Activated B cell treated with CpG ODN at 0.5 μM for 24 hours (primary cell): ENCODE data around the gene FEV. TPM values are rescaled to one million over a fixed set of nuclear protein-coding genes. Genes with fewer than 3 reads are reported as not detected.

Source experiments
- ATAC-seq: fragments of 200-7000 bp; cut with Tn5 transposase; one replicate; pipeline ENCODE4 v1.10.0; 2021; ENCODE audit warnings: low read depth, mild to moderate bottlenecking, moderate library complexity
- CTCF ChIA-PET: fragments of 350-600 bp; sonication (Branson Sonifier 250); formaldehyde crosslinking; loops from one replicate; lab custom pipeline; 2021; ENCODE audit warnings: antibody characterized with exemption; lab: Charles Lee
- POLR2A ChIA-PET: fragments of 350-600 bp; sonication (Branson Sonifier 250); formaldehyde crosslinking; loops from one replicate; lab custom pipeline; 2021; ENCODE audit warnings: antibody characterized with exemption; lab: Charles Lee
- DNase-seq: peaks from one replicate; pipeline ENCODE4 v3.0.0; 2022
- H3K27ac Mint-ChIP-seq: one replicate; pipeline ENCODE4 v1.8.0; 2020; ENCODE audit warnings: mixed read lengths
- H3K27me3 Mint-ChIP-seq: one replicate; pipeline ENCODE4 v1.8.0; 2021; ENCODE audit warnings: mixed read lengths
- H3K36me3 Mint-ChIP-seq: one replicate; pipeline ENCODE4 v1.8.0; 2021; ENCODE audit warnings: low read depth, mixed read lengths
- H3K4me1 Mint-ChIP-seq: one replicate; pipeline ENCODE4 v1.8.0; 2021; ENCODE audit warnings: mixed read lengths
- H3K4me3 Mint-ChIP-seq: one replicate; pipeline ENCODE4 v1.8.0; 2020; ENCODE audit warnings: mild to moderate bottlenecking, mixed read lengths
- H3K9me3 Mint-ChIP-seq: one replicate; pipeline ENCODE4 v1.8.0; 2020; ENCODE audit warnings: mixed read lengths
- intact Hi-C: fragments of 100-400 bp; cut with micrococcal nuclease; formaldehyde crosslinking; loops from one replicate; pipeline ENCODE4 v1.15.1; 2024
- total RNA-seq: library from RNA; stranded (reverse); gene quantifications from 2 replicates; pipeline ENCODE4 v1.2.3, GENCODE V29; 2022
- TF ChIP-seq, protein P1 (sequence below): fragments of 200-600 bp; IDR thresholded peaks from one replicate; pipeline ENCODE4 v1.8.0; 2022; ENCODE audit warnings: antibody characterized with exemption, mild to moderate bottlenecking

FEV gene
- total RNA-seq, 1 donor from 2014 or later = not detected

GRCh38 chr2:218998414-218999002 lies 13.5 kb upstream of the FEV start:
- Mint-ChIP-seq H3K4me3 (no peak overlapping the region), H3K36me3 (no peaks in the 10 kb centered on the region), H3K4me1 (peaks cover 32% of the 10 kb centered on the region), H3K27ac (no peak overlapping the region), H3K9me3 (no peaks in the 10 kb centered on the region), H3K27me3 (peaks cover 60% of the 10 kb centered on the region)
- POLR2A ChIA-PET = no interaction called here
- TF ChIP-seq, protein P1, sequence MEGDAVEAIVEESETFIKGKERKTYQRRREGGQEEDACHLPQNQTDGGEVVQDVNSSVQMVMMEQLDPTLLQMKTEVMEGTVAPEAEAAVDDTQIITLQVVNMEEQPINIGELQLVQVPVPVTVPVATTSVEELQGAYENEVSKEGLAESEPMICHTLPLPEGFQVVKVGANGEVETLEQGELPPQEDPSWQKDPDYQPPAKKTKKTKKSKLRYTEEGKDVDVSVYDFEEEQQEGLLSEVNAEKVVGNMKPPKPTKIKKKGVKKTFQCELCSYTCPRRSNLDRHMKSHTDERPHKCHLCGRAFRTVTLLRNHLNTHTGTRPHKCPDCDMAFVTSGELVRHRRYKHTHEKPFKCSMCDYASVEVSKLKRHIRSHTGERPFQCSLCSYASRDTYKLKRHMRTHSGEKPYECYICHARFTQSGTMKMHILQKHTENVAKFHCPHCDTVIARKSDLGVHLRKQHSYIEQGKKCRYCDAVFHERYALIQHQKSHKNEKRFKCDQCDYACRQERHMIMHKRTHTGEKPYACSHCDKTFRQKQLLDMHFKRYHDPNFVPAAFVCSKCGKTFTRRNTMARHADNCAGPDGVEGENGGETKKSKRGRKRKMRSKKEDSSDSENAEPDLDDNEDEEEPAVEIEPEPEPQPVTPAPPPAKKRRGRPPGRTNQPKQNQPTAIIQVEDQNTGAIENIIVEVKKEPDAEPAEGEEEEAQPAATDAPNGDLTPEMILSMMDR = no peak
- no peak for ATAC-seq
- intact Hi-C loops = loop anchor here (5.0 kb wide), 1 partner anchor 59 kb away; no protein-coding TSS in a partner anchor
- DNase-seq = no peak
- CTCF ChIA-PET = interaction anchor here (1.8 kb wide), 1 partner anchor 18 kb away, joined by 3 read pairs; no protein-coding TSS in a partner anchor

- Mint-ChIP-seq H3K36me3 (no peaks in the 10 kb centered on the region), H3K4me1 (peaks cover 27% of the 10 kb centered on the region), H3K9me3 (no peaks in the 10 kb centered on the region), H3K27me3 (peaks cover 57% of the 10 kb centered on the region), H3K27ac (no peak overlapping the region), H3K4me3 (no peak overlapping the region)
- no peak for DNase-seq
- POLR2A ChIA-PET = no interaction called here
- ATAC-seq = no peak
- CTCF ChIA-PET = interaction anchor here (1.8 kb wide), 1 partner anchor 18 kb away, joined by 3 read pairs; no protein-coding TSS in a partner anchor
- TF ChIP-seq, protein P1 = no peak
- intact Hi-C loops = loop anchor here (5.0 kb wide), 1 partner anchor 60 kb away; no protein-coding TSS in a partner anchor
Measured at GRCh38 chr2:218997731-218998130, 12.7 kb upstream of the FEV start.

- peaks cover 20% of the 10 kb centered on the region for H3K4me1 Mint-ChIP-seq
- H3K27ac Mint-ChIP-seq = no peak overlapping the region
- CTCF ChIA-PET = interaction anchor here (0.6 to 2.9 kb wide), 5 partner anchors 13 to 120 kb away, joined by 3 to 25 read pairs (median 3); no protein-coding TSS in a partner anchor
- DNase-seq = no peak
- H3K9me3 Mint-ChIP-seq = no peaks in the 10 kb centered on the region
- POLR2A ChIA-PET = no interaction called here
- no peak for ATAC-seq
- H3K4me3 Mint-ChIP-seq = no peak overlapping the region
- intact Hi-C loops = loop anchor here (5.0 kb wide), 1 partner anchor 60 kb away; no protein-coding TSS in a partner anchor
- peaks cover 58% of the 10 kb centered on the region for H3K27me3 Mint-ChIP-seq
- no peaks in the 10 kb centered on the region for H3K36me3 Mint-ChIP-seq
- TF ChIP-seq, protein P1 = no peak
Measured at GRCh38 chr2:218996937-218997336, 12.0 kb upstream of the FEV start.

- Mint-ChIP-seq H3K27me3 (peaks cover 62% of the 10 kb centered on the region), H3K4me1 (peaks cover 16% of the 10 kb centered on the region)
- peak; percentile 80 for ATAC-seq
Measured at GRCh38 chr2:218995972-218996711, 11.2 kb upstream of the FEV start.

More at GRCh38 chr2:218995972-218996711, 11.2 kb upstream of the FEV start:
- TF ChIP-seq, protein P1 = peak; percentile 49
- H3K36me3 Mint-ChIP-seq = no peaks in the 10 kb centered on the region
- ChIA-PET CTCF (interaction anchor here (1.0 to 2.9 kb wide), 8 partner anchors 14 to 159 kb away, joined by 3 to 25 read pairs (median 4); no protein-coding TSS in a partner anchor), POLR2A (no interaction called here)
- no peak overlapping the region for H3K27ac Mint-ChIP-seq
- DNase-seq = peak; percentile 70
- H3K9me3 Mint-ChIP-seq = no peaks in the 10 kb centered on the region
- H3K4me3 Mint-ChIP-seq = no peak overlapping the region
- intact Hi-C loops = loop anchor here (5.0 kb wide), 1 partner anchor 61 kb away; no protein-coding TSS in a partner anchor
